Left renal cortex interstitium (tissue), 4 donors: ENCODE results near the gene LRRC42. TPM values are rescaled to one million over a fixed set of nuclear protein-coding genes. Genes with fewer than 3 reads are reported as not detected.
"Not testable (repeated sequence)": the region's sequence is repeated elsewhere in the genome, so short reads cannot be mapped to it uniquely, and the experiment has no call there.

Experiments
- DNase-seq, 4 donors: peaks; one replicate each; pipeline ENCODE4 v3.0.0-alpha.2; 2013; ENCODE audit warnings: low read depth in 4 of 4, low spot score in 2 of 4, missing footprints in 1 of 4
- polyA plus RNA-seq, 4 donors: library from polyadenylated mRNA; unstranded; fragments of 120-200 nt; gene quantifications; one replicate each; pipeline ENCODE4 v1.2.1, GENCODE V29; 2013; ENCODE audit not compliant: insufficient read length in 4 of 4

Gene LRRC42
- polyA plus RNA-seq, 4 donors, result 38.6 to 48.1 (median 42.1) TPM

DNA sequence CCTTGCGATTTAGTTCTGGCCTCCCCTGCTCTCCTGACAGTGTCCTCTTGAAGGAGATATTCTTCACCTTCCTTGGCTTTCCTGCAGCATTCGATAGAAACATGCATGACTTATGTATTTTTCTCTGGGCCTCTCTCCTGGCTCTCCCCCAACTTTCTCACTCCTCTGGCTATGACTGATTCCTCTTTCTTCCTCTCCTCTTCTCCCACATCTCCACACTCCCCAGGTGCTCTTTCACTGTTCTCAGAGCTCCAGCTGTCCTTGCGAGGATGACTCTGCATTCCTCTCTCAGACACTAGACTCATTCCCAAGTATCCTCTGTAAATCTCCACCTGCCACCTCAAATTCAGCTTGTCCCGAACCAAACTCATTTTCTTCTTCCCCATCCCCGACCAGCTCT lies 18.0 kb downstream of the LRRC42 start:
- no peak for DNase-seq

DNA sequence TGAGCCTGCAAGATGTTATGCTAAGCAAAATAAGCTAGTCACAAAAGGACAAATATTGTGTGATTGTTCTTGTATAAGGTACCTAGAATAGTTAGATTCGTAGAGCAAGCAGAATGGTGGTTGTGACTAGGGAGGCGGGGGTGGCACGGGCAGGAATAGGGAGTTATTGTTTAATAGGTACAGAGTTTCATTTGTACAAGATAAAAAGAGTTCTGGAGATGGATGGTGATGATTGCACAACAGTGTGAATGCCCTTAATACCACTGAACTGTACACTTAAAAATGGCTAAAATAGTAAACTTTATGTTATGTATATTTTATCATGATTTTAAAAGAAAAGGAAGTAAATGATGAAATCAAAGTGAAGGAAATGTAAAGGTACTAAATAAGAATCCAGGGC lies 20.6 kb downstream of the LRRC42 start:
- DNase-seq, result no peak

DNA sequence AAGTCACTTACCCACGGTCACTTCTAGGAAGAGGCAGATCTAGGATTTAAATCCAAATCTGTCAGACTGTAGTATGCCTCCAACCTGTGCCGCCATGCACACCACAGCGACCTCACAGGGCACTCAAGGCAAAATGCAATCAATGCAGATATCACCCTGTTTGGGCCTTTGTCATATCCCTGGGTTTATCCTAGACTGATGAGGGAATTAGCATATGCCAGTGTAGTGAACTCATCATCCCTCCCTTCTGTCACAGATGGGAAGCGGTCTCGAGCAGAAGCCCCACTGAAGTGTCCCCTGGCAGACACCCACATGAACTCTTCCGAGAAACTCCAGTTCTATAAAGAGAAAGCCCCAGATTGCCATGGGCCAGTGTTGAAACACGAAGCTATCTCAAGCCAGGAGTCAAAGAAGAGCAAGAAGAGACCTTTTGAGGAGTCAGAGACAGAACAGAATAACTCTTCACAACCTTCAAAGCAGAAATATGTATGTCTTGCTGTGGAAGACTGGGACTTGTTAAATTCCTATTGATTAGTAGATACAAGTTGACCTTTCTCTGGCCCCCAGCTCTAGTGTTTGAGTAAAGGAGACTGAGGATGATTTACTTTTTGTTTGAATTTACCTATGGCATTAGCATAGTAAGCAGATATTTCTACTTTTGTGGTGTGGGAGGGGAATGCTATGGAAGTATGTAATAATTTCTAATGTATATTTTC lies 21.4 kb downstream of the LRRC42 start:
- DNase-seq, result no peak

DNA sequence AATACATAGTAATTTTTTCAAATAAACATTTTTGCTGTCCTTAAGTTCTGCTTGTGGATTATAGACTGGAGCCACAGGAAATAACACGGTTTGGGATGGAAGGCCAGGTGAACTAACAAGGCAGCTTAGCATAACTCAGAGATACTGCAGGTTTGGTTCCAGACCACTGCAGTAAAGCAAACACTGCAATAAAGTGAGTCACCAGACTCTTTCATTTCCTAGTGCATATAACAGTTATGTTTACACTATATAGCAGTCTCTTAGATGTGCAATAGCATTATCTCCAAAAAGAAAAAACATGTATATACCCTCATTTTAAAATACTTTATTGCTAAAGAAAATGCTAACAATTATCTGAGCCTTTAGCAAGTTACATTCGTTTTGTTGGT lies 22.0 kb downstream of the LRRC42 start:
- no peak for DNase-seq

DNA sequence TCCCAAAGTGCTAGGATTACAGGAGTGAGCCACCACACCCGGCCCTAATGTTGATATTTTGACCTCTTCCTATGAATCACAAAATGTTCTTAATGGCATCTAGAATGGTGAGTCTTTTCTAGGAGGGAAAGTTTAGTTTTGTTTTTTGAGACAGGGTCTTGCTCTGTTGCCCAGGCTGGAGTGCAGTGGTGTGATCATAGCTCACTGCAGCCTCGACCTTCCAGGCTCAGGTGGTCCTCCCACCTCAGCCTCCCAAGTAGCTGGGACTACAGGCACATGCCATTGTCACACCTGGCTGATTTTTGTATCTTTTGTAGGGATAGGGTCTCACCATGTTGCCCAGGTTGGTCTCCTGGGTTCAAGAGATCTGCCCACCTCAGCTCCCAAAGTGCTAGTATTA lies 23.2 kb downstream of the LRRC42 start:
- DNase-seq, result not testable (repeated sequence)

DNA sequence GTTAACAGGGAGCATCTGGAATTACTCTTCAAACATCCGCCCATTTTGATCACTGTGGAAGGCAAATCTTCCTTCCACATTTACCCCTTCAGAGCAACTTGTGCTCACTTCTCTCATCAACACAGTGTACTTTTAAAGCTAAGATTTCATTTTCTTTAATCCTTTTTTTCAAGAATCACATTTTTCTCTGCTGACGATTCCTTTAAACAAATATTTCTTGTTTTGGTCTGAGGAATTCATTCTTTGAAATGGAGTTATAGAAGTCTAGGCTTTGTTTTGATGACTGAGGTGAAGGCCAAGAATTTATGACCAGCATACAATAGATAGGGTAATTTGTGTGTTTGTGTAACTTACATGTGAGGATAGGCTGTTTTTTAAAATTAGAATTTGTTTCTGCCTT lies 25.6 kb downstream of the LRRC42 start:
- no peak for DNase-seq

DNA sequence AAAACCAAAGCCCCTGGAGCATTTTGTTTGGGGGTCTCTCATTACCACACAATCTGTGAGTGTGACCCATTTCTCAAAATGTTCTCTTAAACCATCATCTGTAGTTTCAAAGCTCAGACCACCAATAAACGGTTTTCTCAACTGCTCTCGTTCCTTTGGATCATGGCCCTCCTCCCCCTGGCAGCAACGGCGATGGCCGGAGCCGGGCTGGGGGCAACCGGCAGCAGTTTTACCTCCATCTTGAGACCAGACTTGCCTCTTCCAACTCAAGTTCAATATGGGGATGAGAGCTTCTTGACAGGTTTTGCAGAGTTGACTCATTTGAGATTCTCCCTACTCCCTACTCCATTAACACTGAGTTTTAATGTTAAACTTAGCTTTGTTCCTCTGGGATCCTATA lies 29.7 kb downstream of the LRRC42 start:
- DNase-seq, result no peak

DNA sequence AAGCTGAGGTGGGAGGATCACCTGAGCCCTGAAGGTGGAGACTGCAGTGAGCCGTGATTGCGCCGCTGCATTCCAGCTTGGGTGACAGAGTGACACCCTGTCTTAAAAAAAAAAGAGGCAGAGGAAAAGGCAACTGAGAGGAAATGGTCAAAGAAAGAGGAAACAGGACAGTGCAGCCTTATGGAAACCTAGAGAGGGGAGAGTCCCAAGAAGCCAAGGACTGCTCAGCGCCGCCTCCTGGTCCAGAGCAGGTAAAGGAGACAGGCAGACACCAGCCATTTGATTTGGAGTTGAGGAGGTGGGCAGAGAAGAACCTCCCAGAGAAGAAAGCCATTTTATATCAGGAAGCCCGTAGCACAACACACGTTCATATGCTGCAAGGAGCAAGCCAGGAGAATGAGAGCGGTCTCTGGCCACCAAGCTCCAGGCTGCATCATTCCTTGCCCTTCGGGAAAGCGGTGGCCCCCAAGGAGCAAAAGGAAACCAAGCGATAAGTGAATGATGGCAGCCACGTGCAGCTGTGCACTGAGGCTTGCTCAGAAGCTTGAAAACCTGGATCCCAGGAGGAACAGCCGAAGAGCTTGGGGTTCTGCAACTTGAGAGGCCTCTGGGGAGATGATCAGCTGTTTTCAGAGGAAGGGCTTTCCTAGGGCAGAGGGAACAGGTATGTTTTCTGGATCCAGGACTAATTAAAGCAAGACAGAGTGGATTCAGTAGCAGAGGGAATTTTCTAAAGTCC lies 33.7 kb downstream of the LRRC42 start:
- no peak for DNase-seq

DNA sequence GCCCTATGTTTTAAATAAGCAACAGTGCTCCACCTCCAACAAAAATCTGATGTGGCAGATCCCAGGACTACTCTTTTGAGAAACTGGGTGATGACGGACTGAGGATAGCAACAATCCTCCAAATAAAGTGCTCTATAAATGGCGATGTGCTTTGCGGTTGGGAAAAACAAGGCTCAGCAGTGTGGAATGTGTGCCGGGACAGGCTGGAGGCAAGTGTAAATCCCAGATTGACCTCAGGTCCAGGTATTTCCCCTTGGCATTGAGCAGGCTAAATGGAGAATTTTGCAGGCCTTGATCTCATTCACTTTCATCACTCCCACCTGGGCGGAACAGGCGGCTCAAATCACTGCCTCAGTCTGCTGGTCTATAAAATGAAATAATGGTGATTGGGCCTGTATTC lies 35.1 kb downstream of the LRRC42 start:
- DNase-seq, result no peak

DNA sequence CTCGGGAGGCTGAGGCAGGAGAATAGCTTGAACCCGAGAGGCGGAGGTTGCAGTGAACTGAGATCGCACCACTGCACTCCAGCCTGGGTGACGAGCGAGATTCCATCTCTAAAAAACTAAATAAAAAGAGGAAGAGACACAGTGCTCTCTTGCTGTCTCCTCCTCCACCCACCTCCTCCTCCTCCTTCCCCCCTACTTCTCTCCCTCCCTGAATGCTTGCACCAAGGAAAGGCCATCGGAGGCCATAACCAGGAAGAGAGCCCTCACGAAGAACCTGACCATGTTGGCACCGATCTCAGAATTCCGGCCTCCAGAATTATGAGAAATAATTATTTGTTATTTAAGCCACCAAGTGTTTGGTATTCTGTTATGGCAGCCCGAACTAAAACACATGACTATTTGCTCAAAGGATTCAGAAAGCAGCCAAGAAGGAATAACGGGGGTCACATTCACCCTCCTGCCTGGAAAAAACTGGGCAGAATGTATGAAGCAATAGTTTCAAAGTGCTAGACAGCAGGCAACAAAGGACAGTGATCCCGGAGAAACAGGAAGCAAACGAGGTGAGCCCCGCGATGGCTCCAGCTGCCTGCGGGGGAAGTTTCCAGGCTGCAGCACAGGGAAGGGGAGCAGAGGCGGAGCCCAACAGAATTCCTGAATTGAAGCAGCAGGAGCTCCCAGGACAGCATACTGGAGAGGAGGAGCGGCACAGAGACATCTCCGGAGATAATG lies 36.0 kb downstream of the LRRC42 start:
- peak in 3 of 4 donors; percentile 18 to 45 (median 21) for DNase-seq

DNA sequence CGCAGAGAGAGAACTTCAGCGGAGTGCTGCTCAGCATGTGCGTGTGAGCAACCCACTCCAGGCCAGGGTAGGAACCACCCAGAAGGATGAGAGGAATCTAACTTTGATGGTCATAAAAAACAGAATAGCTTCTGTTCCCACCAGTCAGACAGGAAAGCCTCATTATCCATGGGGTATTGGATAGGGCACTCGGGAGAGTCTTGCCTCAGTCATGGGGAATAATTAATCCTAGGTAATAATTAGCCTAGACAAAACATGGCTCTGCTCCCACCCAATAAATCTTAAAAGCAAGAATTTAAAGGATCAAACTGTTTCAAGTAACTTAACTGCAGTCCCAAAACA lies 36.6 kb downstream of the LRRC42 start:
- DNase-seq, result peak in 3 of 4 donors; percentile 18 to 36 (median 24)

DNA sequence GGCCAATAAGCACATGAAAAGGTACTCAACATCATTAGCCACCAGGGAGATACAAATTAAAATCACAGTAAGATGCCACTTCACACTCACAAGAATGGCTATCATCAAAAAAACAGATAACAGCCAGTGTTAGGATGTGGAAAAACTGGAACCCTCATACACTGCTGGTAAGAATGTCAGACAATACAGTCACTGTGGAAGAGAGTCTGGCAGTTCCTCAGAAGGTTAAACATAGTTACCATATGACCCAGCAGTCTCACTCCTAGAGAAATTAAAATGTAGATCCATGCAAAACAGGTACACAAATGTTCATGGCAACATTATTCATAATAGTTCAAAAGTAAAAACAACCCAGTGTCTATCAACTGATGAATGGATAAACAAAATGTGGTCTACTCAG lies 38.6 kb downstream of the LRRC42 start:
- no peak for DNase-seq

DNA sequence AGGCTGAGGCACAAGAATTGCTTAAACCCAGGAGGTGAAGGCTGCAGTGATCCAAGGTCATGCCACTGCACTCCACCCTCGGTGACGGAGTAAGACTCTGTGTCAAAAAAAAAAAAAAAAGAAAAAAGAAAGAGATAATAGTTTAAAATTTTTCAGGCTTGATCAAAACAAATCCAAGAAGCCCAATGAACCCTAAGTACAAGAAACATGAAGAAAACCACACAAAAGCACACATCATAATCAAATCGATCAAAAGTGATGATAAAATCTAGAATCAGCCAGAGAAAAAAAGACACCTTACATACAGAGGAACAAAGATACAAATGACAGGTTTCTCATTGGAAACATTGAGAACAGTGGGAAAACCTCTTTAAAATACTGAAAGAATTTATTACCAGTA lies 40.3 kb downstream of the LRRC42 start:
- DNase-seq, result no peak

DNA sequence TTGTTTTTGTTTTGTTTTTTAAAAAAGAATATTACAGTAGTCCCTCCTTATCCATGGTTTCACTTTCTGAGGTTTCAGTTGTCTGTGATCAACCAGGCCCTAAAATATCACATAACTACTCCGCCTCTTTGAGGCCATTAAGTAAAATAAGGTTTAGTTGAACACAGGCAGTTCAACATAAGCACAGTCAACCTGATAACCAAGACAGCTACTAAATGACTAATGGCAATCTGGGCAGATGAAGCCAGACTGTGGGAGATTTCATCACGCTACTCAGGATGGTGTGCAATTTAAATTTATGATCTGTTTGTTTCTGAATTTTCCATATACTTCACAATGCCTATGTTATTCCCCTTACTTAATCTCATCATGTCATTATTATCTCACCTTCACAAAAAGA lies 41.7 kb downstream of the LRRC42 start:
- DNase-seq, result no peak

DNA sequence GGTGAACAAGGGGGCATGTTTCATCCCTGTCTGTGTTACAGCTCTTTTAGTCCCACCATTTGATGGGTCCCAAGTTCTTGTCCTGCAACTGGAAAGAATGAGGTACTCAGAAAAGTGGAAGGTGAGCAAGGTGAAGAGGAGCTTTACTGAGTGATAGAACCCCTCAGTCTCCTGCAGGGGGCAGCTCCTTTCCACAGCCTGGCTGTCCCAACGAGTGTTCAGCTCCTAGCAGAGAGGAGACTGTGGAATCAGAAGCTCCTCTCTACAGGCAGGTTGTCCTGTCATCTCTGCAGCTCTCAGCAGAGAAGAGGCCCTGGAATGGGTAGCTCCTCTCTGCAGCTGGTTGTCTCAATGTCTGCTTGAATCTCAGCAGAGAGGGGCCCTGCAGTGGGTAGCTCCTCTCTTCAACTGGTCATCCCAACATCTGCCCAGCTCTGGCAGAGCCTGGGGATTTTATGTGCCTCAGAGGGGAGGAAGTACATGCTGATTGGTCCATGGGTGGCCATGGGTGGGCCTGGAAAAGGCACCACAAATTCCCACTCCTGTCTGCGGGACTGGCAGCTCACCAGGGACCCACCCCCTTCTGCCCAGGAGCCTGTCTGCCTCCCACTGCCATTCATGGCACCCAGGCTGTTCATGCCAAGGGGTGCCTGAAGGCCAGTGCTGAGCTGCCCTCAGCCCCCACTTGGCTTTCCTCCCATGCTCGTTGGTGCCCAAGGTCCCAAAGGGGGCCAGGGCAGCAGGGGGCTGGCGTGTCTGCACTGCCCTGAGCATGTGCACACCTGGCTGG lies 46.1 kb downstream of the LRRC42 start:
- DNase-seq, result no peak

DNA sequence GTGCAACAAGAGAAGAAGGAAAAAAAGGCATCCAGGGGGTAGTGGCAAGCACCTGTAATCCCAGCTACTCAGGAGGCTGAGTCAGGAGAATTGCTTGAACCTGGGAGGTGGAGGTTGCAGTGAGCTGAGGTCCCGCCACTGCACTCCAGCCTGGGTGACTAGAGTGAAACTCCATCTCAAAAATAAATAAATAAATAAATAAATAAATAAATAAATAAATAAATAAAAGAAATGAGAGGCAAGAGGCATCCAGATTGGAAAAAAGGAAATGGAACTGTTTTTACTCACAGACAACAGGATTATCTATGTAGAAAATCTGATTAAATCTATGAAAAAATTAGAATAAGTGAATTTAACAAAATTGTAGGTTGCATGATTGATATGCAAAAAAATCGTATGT lies 48.4 kb downstream of the LRRC42 start:
- DNase-seq, result not testable (repeated sequence)

DNA sequence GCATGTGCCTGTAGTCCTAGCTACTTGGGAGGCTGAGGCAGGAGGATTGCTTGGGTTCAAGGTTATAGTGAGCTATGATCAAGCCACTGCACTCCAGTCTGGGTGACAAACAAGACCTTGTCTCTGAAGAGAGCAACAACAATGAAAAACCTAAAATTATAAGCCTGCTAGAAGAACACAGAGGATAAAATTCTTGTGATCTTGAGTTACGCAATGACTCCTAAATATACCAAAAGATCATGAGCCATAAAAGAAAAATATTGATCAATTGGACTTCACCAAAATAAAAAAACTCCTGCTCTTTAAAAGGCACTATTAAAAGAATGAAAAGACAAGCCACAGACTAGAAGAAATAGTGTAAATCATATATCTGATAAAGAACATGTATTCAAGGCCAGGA lies 49.5 kb downstream of the LRRC42 start:
- no peak for DNase-seq

DNA sequence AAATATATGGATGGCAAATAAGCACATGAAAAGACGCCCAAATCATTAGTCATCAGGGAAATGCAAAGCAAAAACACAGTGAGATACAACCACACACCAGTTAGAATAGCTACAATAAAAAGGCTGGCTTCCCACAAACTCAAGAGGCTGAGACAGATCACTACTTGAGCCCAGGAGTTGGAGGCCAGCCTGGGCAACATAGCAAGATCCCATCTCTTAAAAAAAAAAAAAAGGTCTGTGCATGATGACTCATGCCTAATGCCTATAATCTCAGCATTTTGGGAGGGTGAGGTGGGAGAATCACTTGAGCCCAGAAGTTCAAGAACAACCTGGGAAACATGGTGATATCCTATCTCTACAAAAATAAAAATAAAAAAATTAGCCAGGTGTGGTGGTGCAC lies 52.1 kb downstream of the LRRC42 start:
- DNase-seq, result no peak

DNA sequence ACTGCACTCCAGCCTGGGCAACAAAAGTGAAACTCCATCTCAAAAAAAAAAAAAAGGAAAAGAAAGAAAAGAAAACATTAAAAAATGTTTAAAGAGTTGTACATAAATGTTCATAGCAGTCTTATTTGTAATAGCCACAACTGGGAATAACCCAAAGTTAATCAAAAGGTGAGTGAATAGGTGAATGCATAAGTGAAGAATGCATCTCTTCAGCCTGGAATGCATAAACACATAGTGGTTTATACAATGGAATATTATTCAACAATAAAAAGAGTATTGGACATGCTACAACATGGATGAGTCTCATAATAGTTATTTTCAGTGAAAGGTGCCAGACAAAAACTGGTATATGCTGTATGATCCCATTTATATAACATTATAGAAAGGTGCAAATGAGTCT lies 53.8 kb downstream of the LRRC42 start:
- DNase-seq, result no peak

DNA sequence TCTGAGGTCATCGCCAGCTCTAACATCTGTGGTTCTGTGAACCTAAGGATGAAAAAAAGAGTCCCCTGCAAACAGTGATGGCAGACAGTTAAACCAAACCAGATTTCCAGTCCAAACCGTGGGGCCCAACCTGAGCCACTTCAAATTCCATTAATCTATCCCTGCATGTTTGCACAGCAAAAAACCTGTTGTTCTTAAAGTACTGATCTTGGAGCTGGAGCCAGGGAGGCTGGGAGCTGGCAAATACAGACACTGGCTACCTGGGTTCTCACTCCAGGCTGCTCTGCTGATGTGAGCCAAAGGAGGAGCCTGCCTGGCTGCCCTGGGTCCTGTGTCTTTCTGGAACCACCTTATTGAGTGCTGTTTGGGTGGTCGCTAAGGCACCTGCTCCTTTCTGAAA lies 55.4 kb downstream of the LRRC42 start:
- DNase-seq, result no peak
